Stimulated activated CD8-positive, alpha-beta memory T cell treated with anti-CD3 and anti-CD28 coated beads, Interleukin-12 subunit alpha, Interleukin-12 subunit beta, amount 100 ng/mL, for 4 hours (primary cell): ENCODE results near the gene ADCY9.

Experiments used
- DNase-seq: peaks from one replicate; pipeline ENCODE4 v3.0.0-alpha.2; 2020; ENCODE audit warnings: low read depth

Gene ADCY9

GRCh38 chr16:4028144-4028543 lies 88.1 kb downstream of the ADCY9 start:
- no peak for DNase-seq

- no peak for DNase-seq
Measured at GRCh38 chr16:4026854-4027253, 89.4 kb downstream of the ADCY9 start.

GRCh38 chr16:4025428-4025827 lies 90.8 kb downstream of the ADCY9 start:
- DNase-seq = no peak

- DNase-seq = no peak
Measured at GRCh38 chr16:4021916-4022315, 94.3 kb downstream of the ADCY9 start.

- DNase-seq = no peak
Measured at GRCh38 chr16:4021070-4021779, 95.0 kb downstream of the ADCY9 start.

GRCh38 chr16:4019371-4019791 lies 96.9 kb downstream of the ADCY9 start:
- DNase-seq = no peak

- no peak for DNase-seq
Measured at GRCh38 chr16:4018391-4018790, 97.9 kb downstream of the ADCY9 start.

- DNase-seq = no peak
Measured at GRCh38 chr16:4017807-4018206, 98.4 kb downstream of the ADCY9 start.

- no peak for DNase-seq
Measured at GRCh38 chr16:4016658-4017057, 99.6 kb downstream of the ADCY9 start.

GRCh38 chr16:4016005-4016352 lies 100.3 kb downstream of the ADCY9 start:
- DNase-seq = no peak

- no peak for DNase-seq
Measured at GRCh38 chr16:4015275-4016004, 100.8 kb downstream of the ADCY9 start.

GRCh38 chr16:4011940-4012629 lies 104.2 kb downstream of the ADCY9 start:
- no peak for DNase-seq

GRCh38 chr16:4011225-4011939 lies 104.9 kb downstream of the ADCY9 start:
- DNase-seq = no peak

- DNase-seq = no peak
Measured at GRCh38 chr16:4010225-4011158, 105.8 kb downstream of the ADCY9 start.

GRCh38 chr16:4009177-4009576 lies 107.1 kb downstream of the ADCY9 start:
- no peak for DNase-seq

- no peak for DNase-seq
Measured at GRCh38 chr16:4008116-4008515, 108.1 kb downstream of the ADCY9 start.

GRCh38 chr16:4006397-4006999 lies 109.7 kb downstream of the ADCY9 start:
- DNase-seq = no peak

GRCh38 chr16:4005731-4006130 lies 110.5 kb downstream of the ADCY9 start:
- DNase-seq = no peak

- no peak for DNase-seq
Measured at GRCh38 chr16:4005281-4005680, 111.0 kb downstream of the ADCY9 start.

- DNase-seq = no peak
Measured at GRCh38 chr16:4004206-4004605, 112.0 kb downstream of the ADCY9 start.

GRCh38 chr16:4003576-4003975 lies 112.7 kb downstream of the ADCY9 start:
- DNase-seq = no peak
